ENCODE results near the gene AP4S1.
A peak's percentile ranks its signal among the peaks of the same experiment; 100 is the strongest.
"Not testable (repeated sequence)": the region's sequence is repeated elsewhere in the genome, so short reads cannot be mapped to it uniquely, and the experiment has no call there.

Gene AP4S1, protein sequence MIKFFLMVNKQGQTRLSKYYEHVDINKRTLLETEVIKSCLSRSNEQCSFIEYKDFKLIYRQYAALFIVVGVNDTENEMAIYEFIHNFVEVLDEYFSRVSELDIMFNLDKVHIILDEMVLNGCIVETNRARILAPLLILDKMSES

DNA sequence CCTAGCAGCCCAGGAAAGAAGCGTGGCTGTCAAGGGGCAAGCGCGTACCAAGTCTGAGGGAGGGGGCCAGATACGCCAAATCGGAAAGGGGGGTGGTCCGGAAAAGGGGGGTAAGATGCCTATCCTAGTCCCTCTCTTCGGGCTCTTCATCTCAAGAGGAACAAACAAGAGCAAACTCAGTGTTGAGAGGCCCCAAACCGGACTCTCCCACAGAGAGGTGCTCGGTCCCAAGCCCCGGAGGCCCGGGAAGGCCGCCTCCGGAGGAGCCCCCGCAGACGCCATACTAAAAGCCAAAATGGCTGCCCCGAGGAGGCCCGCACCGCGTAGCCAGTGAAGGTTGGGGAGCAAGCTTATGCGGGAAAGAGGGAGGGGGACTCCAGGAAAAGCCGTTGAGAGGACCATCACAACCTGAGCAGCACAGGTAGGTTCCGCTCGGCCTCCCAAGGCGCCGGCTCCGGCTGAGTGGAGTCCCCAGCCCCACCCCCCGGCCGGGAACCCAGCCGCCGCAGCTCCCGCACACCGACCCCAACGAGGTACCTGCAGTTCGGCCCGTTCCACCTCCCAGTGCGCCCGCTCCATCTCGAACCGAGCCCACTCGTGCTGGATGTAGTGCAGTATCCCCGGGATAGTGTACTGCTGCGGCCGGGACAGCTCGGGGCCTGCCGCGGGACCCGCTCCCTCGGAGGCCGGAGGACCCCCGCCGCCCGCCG lies at the start of gene AP4S1:
Gene AP4S1, plus strand, starts transcription at position 283 of the 710 bp plus-strand sequence. CDS start 40,548 bp downstream, outside the sequence.
- DNase-seq: peak; percentile 65

DNA sequence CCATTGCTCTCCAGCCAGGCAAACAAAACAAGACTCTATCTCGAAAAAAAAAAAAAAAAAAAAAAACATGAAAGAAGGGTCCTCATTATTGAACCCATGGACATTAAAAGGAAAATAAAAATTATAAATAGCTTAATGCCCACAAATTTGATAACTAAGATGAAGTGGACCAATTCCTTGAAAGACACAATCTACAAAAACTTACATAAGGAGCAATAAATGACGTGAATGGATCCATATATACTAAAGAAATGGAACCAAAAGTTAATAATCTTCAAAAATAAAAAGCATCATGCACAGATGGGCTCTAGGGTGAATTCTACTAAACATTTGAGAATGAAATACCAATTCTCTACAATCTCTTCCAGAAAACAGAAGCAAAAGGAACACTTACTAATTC lies 47.7 kb upstream of the AP4S1 start:
- DNase-seq: no peak

DNA sequence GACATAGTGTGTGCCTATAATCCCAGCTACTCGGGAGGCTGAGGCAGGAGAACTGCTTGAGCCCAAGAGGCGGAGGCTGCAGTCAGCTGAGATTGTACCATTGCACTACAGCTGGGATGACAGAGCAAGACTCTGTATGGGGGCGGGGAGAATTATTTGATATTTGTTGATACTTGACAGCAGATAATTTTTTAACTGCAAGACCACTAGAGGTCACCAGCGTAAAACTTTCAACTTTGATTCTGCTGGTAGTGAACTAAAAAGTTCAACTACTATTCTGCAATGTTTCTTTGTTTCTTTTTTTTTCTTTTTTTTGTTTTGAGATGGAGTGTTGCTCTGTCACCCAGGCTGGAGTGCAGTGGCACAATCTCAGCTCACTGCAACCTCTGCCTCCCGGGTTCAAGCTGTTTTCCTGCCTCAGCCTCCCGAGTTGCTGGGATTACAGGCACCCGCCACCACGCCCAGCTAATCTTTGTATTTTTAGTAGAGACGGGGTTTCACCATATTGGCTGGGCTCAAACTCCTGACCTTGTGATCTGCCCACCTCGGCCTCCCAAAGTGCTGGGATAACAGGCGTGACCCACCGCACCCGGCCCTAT lies 45.2 kb upstream of the AP4S1 start:
- DNase-seq: peak; percentile 94

DNA sequence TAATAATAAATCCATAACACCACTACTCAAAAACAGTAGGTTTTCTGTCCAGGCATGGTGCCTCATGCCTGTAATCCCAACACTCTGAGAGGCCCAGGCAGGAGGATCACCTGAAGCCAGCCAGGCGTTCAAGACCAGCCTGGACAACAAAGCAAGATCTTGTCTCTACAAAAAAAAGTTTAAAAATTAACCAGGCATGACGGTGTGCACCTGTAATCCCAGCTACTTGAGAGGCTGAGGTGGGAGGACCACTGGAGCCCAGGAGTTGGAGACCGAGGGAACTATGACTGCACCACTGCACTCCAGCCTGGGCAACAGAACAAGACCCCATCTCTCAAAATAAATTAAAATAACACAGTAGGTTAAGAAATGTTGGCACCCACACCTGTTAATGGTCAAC lies 44.5 kb upstream of the AP4S1 start:
- no peak for DNase-seq

DNA sequence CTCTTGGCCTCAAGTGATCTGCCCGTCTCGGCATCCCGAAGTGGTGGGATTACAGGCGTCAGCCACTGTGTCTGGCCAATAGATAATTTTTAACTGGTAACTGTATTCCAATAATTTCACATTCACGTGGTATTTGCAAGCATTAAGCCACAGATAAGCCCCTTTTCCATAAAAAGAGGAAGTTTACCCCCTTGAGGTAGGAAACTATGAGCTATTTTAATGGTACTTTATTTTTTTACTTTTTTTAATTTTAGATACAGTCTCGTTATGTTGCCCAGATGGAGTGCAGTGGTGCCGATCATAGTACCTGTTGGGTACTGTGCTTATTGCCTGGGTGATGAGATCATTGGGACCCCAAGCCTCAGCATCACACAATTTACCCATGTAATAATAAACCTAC lies 42.9 kb upstream of the AP4S1 start:
- DNase-seq: peak; percentile 66

DNA sequence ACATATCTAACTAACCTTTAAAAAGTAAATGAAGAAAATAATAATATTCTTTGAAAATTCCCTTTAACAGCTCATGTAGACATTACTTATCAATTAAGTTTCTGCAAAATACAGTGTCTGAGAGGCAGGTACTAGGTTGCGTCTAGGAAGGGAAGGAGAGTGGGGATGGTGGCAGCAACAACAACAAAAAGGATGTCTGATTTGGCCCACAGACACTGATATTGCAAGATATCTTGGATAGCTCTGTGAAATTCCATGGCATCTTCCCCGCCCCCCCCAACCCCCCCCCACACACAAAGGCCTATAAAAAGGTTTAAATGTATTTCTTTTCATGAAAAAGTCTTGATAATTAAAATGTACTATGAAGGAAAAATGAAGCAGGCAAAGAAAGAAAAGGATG lies 41.6 kb upstream of the AP4S1 start:
- DNase-seq: no peak

DNA sequence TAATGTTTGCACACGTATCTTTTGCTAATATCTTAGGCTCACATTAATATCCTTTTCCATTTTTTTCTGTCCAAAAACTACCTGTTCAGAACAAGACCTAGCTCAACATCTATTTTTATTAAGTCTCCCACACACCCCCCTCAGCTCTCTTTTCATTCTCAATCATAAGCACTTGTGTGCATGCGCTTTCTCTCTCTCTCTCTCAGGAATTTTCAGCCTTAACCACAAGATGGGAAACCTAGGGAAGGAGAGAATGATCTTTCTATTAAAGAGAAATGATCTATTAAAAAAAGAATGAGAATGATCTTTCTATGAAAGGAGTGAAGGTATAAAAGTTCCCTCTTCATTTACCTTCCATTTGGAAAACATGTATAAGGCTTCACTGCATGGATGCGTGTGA lies 39.7 kb upstream of the AP4S1 start:
- no peak for DNase-seq

DNA sequence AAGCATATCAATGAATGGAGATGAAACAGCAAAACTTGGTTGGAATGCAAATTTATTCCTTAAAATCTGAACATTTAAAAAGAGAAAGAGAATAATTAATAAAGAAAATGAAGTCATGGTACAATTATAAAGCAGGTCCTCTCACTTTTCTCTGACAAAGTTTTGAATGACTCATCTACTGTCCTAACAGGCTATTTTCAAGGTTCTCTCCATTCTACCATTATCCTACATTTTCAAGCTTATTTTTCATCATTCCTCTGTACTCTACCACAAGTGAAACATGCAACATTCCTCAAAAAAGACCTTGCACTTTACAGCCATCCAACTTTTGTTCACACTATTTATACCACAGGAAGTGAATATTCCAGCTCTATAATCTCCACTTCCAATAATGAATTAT lies 36.9 kb upstream of the AP4S1 start:
- DNase-seq: no peak

DNA sequence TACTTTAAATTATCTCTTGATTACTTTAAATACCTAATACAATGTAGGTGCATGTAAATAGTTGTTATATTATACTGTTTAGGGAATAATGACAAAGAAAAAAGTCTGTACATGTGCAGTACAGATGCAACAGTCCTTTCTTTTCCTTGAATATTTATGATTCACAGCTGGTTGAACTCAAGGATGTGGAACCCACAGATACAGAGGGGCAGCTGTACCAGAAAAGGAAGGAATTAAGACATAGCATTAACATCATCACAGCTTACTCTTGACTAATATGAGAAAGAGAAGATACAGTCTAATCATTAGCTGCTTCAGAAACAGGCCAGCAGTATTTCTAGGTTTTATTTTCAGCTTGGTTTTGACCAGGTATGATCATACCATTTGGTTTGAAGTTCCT lies 34.7 kb upstream of the AP4S1 start:
- DNase-seq: no peak

DNA sequence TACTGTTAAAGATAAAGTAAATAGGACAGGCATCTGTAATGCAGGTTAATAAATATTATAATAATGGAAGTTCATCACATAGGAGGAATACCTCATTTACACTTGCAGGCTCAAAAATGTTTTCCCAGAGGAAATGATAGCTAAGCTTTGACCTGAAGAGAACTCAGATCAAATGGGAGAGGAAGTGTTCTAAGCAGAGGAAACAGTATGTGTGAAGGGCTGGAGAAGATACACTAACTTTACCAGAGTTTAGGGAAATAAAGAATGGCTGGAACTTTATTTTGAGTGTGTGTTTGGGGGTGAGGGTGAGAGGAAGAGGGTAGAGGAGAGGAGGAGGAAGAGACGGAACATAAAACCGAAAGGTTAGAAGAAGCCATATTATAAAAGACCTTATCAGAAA lies 34.0 kb upstream of the AP4S1 start:
- no peak for DNase-seq

DNA sequence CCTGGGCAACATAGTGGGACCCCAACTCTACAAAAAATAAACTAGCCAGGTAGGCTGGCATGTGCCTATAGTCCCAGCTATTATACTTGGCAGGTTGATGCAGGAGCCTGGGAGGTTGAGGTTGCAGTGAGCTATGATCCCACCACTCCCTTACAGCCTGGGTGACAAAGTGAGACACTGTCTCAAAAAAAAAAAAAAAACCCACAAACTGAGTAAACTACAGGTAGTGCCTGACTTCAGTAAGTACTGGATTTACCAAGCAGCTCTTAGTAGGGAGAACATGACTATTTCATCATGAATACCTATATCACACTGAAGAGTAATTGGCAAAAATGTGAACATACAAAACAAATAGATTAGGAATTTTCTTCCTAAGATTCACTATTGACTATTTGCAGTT lies 32.4 kb upstream of the AP4S1 start:
- DNase-seq: no peak

DNA sequence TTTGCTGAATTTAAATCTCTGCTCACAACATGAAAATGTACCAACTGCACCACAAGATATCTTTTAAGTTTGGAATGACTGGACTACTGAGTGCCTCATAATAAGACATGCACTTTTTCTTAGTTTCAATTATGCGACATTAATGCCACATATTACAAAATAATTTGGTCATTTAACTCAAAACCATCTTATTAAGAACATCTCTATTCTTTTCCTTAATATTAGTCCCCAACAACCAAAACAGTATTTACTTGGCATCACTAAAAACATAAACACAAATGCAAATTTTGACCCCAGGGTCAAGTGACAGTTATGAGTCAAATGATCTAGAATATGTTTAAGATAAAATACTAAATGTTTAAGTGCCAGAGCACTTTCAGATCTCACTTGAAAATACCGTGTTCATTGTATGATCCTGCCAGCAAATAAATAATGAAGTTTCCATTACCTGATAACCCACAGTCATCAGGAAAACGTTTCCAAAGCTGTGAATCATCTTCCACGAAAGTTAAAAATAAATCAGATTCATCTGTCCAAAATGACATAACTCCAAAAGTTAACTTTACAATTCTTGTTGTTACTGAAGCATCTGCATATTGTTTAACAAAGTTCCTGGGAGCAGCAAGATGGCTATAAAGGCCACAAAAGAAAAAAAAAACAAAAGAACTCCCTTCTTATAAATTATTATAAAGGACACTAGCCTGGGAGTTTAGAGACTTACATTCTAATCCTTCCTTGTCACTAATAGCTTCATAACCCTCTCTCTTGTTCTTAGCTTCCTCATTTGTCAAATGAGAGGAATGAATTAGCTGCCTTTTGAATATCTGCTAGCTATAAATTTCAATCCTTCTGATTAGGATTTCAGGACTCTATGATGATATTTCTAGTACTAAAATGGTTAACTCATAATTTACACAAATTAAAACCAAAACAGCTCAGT lies 30.5 kb upstream of the AP4S1 start:
- DNase-seq: peak; percentile 24

DNA sequence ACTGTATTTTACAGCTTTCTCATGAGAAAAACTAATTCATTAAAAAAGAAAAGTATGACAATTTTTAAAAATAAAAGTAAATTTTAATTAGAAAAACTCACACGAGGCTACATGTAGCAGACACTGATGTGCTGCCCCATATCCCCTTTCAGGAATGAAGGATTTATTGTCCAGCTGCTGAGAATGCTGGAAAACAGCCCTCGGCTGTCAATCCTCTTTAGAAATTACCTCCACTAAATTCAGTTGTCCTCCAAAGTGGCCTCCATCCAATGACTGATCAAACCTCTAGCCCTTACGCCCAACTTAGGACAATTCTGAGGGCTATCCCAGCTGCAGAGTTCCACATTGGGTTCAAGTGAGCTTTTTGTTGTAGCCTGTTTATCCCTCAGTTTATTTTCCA lies 29.8 kb upstream of the AP4S1 start:
- DNase-seq: no peak

DNA sequence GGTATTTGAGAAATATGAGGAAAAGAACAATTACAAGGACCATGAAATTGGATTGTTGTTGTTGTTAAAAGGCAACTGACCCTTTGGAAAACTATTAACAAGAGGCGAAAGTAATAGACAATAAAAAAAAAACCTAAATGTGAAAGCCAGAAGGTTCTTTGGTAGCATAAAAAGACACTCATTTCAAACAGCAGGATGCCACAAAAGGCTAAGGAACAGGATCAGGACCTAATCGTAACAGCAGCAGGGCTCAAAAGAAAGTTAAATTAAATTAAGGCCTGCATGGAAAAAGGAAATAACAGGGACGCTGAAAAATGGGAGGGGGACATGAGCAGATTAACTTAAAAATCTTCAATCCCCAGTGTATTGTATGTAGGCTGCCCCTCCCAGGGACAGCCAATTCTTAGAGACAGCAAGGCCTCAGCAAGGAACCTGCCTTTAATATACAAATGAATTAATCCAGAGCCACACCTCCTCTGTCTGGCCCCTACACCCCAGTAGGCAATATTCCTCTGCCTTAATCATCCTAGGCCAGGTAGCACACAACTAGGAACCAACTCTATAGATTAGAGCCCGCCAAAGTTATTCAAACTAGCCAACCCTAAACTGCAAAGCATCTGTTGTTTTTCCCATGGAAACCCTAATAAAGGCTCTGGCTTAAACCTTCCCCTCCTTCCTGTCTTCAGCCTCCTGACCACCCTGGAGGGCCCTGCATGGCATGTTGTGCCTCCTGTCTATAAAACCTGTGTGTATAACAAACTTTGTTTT lies 28.4 kb upstream of the AP4S1 start:
- no peak for DNase-seq

DNA sequence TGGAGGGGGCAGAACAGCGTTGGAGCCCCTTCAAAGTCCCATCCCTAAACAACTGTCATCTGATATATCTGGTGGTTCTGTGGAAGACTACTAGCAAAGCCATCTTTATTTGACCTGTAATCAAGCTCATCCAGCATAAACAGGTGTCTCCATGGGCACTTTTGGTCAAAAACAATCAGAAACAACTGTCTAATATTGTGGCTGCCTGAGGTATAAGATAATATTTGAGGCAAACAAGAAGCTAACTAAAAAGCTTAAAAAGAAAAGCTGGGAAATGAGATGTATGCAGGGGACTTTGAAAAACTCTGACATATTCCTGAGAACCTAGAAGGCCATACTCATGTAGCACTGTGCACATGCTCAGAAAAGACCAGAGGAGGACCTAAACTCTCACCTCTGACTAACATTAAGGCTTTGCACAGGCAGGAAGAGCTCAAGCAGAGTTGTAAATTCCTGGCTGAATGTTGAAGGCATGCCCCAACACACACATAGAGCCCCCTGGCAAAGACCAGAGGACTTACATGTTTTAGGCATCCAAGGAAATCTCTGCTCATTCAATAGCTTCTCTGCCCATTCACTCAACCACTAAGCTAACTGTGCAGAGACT lies 27.2 kb upstream of the AP4S1 start:
- DNase-seq: no peak

DNA sequence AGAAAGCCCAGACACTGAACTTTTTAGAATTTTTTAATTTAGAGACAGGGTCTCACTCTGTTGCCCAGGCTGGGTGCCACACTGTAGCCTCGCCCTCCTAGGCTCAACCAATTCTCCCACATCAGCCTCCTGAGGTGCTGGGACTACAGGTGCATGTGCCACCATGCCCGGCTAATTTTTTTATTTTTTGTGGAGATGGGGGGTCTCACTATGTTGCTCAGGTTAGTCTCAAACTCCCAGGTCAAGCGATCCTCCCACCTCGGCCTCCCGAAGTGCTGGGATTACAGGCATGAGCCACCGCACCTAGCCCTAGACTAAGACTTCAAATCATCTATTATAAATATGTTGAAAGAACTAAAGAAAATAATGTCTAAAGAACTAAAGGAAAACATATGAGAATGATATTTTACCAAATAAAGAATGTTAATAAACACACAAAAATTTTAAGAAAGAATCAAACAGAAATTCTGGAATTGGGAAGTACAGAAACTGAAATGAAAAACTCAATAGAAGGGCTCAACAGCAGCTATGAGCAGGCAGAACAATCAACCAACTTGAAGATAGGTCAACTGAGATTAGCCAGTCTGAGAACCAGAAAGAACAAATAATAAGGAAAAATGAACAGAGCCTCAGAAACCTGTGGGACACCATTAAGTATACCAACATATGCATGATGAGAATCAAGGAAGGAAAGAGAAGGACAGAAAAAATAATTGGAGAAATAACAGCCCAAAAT lies 26.2 kb upstream of the AP4S1 start:
- DNase-seq: no peak

DNA sequence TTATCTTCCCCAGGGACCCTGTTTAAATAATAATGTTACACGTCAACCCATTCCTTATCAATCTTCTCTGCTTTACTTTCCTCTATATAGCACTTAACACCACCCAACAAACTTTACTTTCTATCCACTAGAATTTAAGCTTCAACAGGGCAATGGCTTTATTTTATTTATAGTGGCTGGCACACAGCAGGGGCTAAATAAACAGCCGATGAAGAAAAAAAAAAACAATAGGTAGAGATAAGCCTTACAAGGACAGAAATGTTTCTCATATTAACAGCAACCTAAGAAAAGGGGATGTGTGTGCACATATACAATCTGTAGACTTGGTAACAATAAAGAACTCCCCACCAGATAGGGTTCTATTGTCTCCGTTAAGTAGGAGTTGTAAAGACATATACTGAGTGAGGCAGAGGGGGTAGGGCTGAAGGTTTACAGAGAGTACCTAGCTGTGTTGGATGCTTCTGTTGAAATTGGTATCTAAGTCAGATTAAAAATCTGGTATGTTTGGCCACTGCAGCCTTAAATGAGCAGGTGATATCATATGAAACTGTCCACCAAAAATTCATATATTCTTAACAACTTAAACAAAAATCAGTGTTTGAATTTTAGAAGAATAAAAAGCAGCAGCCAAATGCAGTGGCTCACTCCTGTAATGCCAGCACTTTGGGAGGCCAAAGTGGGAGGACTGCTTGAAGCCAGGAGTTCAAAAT lies 24.7 kb upstream of the AP4S1 start:
- no peak for DNase-seq

DNA sequence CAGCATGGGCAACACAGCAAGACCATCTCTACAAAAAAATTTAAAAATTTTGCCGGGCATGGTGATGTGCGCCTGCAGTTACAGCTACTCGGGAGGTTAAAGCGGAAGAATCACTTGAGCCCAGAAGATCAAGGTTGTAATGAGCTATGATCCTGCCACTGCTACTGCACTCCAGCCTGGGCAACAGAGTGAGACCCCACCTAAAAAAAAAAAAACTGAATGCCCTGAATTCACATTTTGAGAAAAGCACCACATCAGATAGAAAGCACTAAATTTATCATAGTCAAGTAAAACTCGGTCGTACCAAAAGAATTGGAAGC lies 24.1 kb upstream of the AP4S1 start:
- DNase-seq: no peak

DNA sequence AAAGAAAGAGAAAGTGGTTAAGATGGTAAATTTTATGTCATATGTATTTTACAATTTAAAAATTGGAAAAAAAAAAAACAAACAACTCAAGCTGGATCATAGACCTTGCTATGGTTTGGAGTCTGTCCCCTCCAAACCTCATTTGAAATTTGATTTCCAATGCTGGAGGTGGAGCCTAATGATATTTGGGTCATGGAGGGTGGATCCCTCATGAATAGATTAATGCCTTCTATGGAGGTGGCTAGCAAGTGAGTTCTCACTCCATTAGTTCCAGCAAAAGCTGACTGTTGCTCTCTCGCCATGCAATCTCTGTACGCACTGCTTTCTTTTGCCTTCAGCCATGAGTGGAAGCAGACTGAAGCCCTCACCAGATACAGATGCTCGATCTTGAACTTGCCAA lies 22.2 kb upstream of the AP4S1 start:
- no peak for DNase-seq

DNA sequence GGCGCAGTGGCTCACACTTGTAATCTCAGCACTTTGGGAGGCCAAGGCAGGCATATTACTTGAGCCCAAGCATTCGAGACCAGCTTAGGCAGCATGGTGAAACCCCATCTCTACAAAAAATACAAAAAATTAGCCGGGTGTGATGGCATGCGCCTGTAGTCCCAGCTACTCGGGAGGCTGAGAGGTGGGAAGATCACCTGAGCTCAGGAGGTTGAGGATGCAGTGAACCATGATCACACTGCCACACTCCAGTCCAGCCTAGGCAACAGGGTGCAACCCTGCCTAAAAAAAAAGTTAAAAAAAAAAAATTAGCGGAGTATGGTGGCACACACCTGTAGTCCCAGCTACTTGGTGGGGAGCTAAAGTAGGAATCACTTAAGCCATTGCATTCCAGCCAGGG lies 21.4 kb upstream of the AP4S1 start:
- not testable (repeated sequence) for DNase-seq

DNA sequence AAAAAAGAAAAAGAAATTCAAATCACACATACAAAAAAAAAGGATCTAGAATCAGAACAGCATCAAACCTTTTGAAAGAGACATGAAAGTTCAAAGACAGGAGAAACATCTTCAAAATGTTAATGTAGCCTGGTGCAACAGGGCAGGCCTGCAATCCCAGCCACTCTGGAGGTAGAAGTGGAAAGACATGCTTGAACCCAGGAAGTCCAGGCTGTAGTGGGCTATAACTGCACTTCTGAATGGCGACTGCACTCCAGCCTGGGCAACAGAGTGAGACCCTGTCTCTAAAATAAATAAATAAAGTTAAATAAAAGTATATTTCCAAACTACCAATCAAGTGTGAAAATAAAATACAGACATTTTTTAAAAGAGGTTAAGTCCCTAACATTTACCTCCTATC lies 18.7 kb upstream of the AP4S1 start:
- DNase-seq: no peak
